GM18520 (cell line): ENCODE measurements around the gene MAB21L1.

Experiments
- ATAC-seq: cut with Tn5 transposase; IDR thresholded peaks from one replicate; pipeline ENCODE4 v1.9.1; 2021; ENCODE audit not compliant: unreplicated experiment

MAB21L1 gene

GRCh38 chr13:35449821-35450220, 26.7 kb downstream of the MAB21L1 start:
- ATAC-seq, result no peak

GRCh38 chr13:35448465-35448864, 28.0 kb downstream of the MAB21L1 start:
- ATAC-seq, result no peak
